Breast epithelium (tissue), 3 donors: ENCODE results near the gene NDUFC2.

Source experiments
- CTCF ChIP-seq, 3 donors: fragments of 450-650 bp; IDR thresholded peaks; one replicate each; pipeline ENCODE4 v1.5.1; 2016 to 2017; ENCODE audit warnings: antibody characterized with exemption in 3 of 3, mild to moderate bottlenecking in 3 of 3, moderate library complexity in 3 of 3
- POLR2A ChIP-seq: fragments of 450-650 bp; IDR thresholded peaks from one replicate; pipeline ENCODE4 v1.6.1; 2016; ENCODE audit warnings: antibody characterized with exemption, mild to moderate bottlenecking, moderate library complexity

GRCh38 chr11:78023426-78023825 is 56.2 kb downstream of the NDUFC2 start:
- TF ChIP-seq CTCF (IDR thresholded peaks at IDR 0.05) (no peak), POLR2A (no peak)
